CMK (cell line): ENCODE results near the gene DPEP2NB.
"Not testable (repeated sequence)": the region's sequence is repeated elsewhere in the genome, so short reads cannot be mapped to it uniquely, and the experiment has no call there.

Source experiments
- DNase-seq: peaks from one replicate; pipeline ENCODE4 v3.0.0-alpha.2; 2010; ENCODE audit warnings: low read depth

The DPEP2NB gene

GRCh38 chr16:67982011-67982696, 33.6 kb downstream of the DPEP2NB start:
- no peak for DNase-seq

- no peak for DNase-seq
These were observed 35.6 kb downstream of the DPEP2NB start, which contains the start of gene DPEP3 for GRCh38 chr16:67979955-67980678. Gene DPEP3, minus strand, starts transcription at chr16:67980499. Its CDS starts 119 bp downstream, at chr16:67980380.

- DNase-seq, result no peak
These were observed 38.1 kb downstream of the DPEP2NB start for GRCh38 chr16:67977469-67978227.

GRCh38 chr16:67977005-67977404, 38.7 kb downstream of the DPEP2NB start:
- DNase-seq, result no peak

GRCh38 chr16:67976205-67976604, 39.5 kb downstream of the DPEP2NB start:
- no peak for DNase-seq

GRCh38 chr16:67975321-67976105, 40.2 kb downstream of the DPEP2NB start:
- no peak for DNase-seq

GRCh38 chr16:67972285-67972684, 43.4 kb downstream of the DPEP2NB start:
- DNase-seq, result not testable (repeated sequence)

GRCh38 chr16:67971111-67971510, 44.6 kb downstream of the DPEP2NB start:
- DNase-seq, result no peak

GRCh38 chr16:67969254-67970039, 46.3 kb downstream of the DPEP2NB start:
- DNase-seq, result no peak

GRCh38 chr16:67968400-67969253, 47.1 kb downstream of the DPEP2NB start, which contains the start of gene SLC12A4:
Gene SLC12A4, minus strand, starts transcription at chr16:67968637. Its CDS starts 84 bp downstream, at chr16:67968553.
- DNase-seq, result peak; percentile 66

GRCh38 chr16:67967958-67968399, 47.7 kb downstream of the DPEP2NB start:
- DNase-seq, result no peak

GRCh38 chr16:67967183-67967957, 48.3 kb downstream of the DPEP2NB start:
- DNase-seq, result no peak

- no peak for DNase-seq
These were observed 49.0 kb downstream of the DPEP2NB start for GRCh38 chr16:67966549-67967182.

- DNase-seq, result no peak
These were observed 49.8 kb downstream of the DPEP2NB start for GRCh38 chr16:67965668-67966548.

- no peak for DNase-seq
These were observed 51.1 kb downstream of the DPEP2NB start for GRCh38 chr16:67964477-67965131.

- no peak for DNase-seq
These were observed 51.9 kb downstream of the DPEP2NB start for GRCh38 chr16:67963662-67964321.
